Vagina (tissue), 2 donors: ENCODE results near the gene MLANA.

ENCODE experiments used
- POLR2A ChIP-seq, 2 donors: fragments of 450-650 bp; IDR thresholded peaks; one replicate each; pipeline ENCODE4 v1.6.1; 2017; ENCODE audit warnings: antibody characterized with exemption in 2 of 2, mild to moderate bottlenecking in 2 of 2, moderate library complexity in 2 of 2
- POLR2AphosphoS5 ChIP-seq, 2 donors: sonication (generic); formaldehyde crosslinking; IDR thresholded peaks; one replicate each; pipeline ENCODE4 v1.9.0; 2017; ENCODE audit warnings: antibody characterized with exemption in 2 of 2, mild to moderate bottlenecking in 2 of 2, low read depth in 1 of 2; ENCODE audit not compliant: insufficient read depth in 1 of 2
- TF ChIP-seq, protein P1 (sequence below), 3 experiments: fragments of 450-650 bp in 2 of 3; fragments of 200-600 bp in 1 of 3; sonication (generic) in 1 of 3; IDR thresholded peaks; one replicate each; pipeline ENCODE4 v1.5.1; 2017 to 2019; ENCODE audit warnings: antibody characterized with exemption in 3 of 3, mild to moderate bottlenecking in 2 of 3, moderate library complexity in 2 of 3

DNA sequence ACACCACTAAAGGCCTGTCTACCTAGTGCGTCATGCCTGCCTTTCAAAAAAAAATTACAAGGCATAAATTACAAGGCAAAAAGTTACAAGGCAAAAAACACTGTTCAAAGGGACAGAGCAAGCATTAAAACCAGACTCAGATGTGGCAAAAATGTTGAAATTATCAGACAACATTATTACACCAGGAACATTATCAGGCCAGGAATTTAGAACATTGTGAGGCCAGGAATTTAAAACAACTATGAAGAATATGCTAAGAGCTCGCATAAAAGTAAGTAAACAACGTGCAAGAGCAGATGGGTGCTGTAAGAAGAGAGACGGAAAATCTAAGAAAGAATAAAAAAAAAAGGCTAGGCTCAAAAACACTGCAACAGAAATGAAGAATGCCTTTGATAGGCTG lies 18.2 kb upstream of the MLANA start:
- TF ChIP-seq, protein P1, sequence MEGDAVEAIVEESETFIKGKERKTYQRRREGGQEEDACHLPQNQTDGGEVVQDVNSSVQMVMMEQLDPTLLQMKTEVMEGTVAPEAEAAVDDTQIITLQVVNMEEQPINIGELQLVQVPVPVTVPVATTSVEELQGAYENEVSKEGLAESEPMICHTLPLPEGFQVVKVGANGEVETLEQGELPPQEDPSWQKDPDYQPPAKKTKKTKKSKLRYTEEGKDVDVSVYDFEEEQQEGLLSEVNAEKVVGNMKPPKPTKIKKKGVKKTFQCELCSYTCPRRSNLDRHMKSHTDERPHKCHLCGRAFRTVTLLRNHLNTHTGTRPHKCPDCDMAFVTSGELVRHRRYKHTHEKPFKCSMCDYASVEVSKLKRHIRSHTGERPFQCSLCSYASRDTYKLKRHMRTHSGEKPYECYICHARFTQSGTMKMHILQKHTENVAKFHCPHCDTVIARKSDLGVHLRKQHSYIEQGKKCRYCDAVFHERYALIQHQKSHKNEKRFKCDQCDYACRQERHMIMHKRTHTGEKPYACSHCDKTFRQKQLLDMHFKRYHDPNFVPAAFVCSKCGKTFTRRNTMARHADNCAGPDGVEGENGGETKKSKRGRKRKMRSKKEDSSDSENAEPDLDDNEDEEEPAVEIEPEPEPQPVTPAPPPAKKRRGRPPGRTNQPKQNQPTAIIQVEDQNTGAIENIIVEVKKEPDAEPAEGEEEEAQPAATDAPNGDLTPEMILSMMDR (IDR thresholded peaks at IDR 0.05), result no peak
- TF ChIP-seq POLR2A (IDR thresholded peaks at IDR 0.05) (no peak), POLR2AphosphoS5 (IDR thresholded peaks at IDR 0.05; ENCODE audit: insufficient read depth in 1 of 2, low read depth in 1 of 2) (no peak)
